Uterus (tissue), 2 donors: ENCODE measurements around the gene EBP.

Source experiments
- CTCF ChIP-seq, 4 experiments: fragments of 200-600 bp in 2 of 4; fragments of 450-650 bp in 2 of 4; sonication (generic) in 2 of 4; IDR thresholded peaks; one replicate each; pipeline ENCODE4 v1.5.1; 2016 to 2019; ENCODE audit warnings: antibody characterized with exemption in 4 of 4, mild to moderate bottlenecking in 2 of 4, moderate library complexity in 1 of 4
- POLR2A ChIP-seq, 2 donors: fragments of 450-650 bp; IDR thresholded peaks; one replicate each; pipeline ENCODE4 v1.6.1; 2016; ENCODE audit warnings: antibody characterized with exemption in 2 of 2, mild to moderate bottlenecking in 1 of 2, moderate library complexity in 1 of 2

- TF ChIP-seq CTCF (IDR thresholded peaks at IDR 0.05) (no peak), POLR2A (IDR thresholded peaks at IDR 0.05) (peak; percentile 26 to 51)
These were observed 45.6 kb upstream of the EBP start, which contains the start of gene FTSJ1 for GRCh38 chrX:48475774-48476577.
